Smooth muscle cell (in vitro differentiated cells): ENCODE results near the gene TPCN2. TPM values are rescaled to one million over a fixed set of nuclear protein-coding genes. Genes with fewer than 3 reads are reported as not detected.

Experiments used
- DNase-seq: peaks from one replicate; lab custom pipeline; 2025; ENCODE audit not compliant: unreplicated experiment; lab: John Stamatoyannopoulos, UW
- H2AFZ ChIP-seq: fragments of 200-600 bp; sonication (generic); 2 replicates; pipeline ENCODE4 v1.6.0; 2016; ENCODE audit warnings: antibody characterized with exemption, low read depth, mild to moderate bottlenecking
- H3F3A ChIP-seq: fragments of 200-600 bp; sonication (generic); 2 replicates; pipeline ENCODE4 v1.6.0; 2017; ENCODE audit warnings: antibody characterized with exemption, low read depth
- H3K27ac ChIP-seq: fragments of 200-600 bp; sonication (generic); 2 replicates; pipeline ENCODE4 v1.5.1; 2016; ENCODE audit warnings: low read depth, mild to moderate bottlenecking
- H3K27me3 ChIP-seq: fragments of 200-600 bp; sonication (generic); 2 replicates; pipeline ENCODE4 v1.6.1; 2016; ENCODE audit warnings: low read depth, mild to moderate bottlenecking
- H3K36me3 ChIP-seq: fragments of 200-600 bp; sonication (generic); 2 replicates; pipeline ENCODE4 v1.5.1; 2016; ENCODE audit warnings: low read depth
- H3K4me1 ChIP-seq: fragments of 200-600 bp; sonication (generic); 2 replicates; pipeline ENCODE4 v1.5.1; 2016; ENCODE audit warnings: low read depth
- H3K4me2 ChIP-seq: fragments of 200-600 bp; sonication (generic); 2 replicates; pipeline ENCODE4 v1.6.0; 2016; ENCODE audit warnings: mild to moderate bottlenecking
- H3K4me3 ChIP-seq: fragments of 200-600 bp; sonication (generic); 2 replicates; pipeline ENCODE4 v1.5.1; 2016; ENCODE audit warnings: mild to moderate bottlenecking
- H3K79me2 ChIP-seq: fragments of 200-600 bp; sonication (generic); 2 replicates; pipeline ENCODE4 v1.6.0; 2016; ENCODE audit warnings: low read depth, mild to moderate bottlenecking
- H3K9ac ChIP-seq: fragments of 200-600 bp; sonication (generic); 2 replicates; pipeline ENCODE4 v1.6.0; 2016; ENCODE audit warnings: low read depth
- H3K9me3 ChIP-seq: fragments of 200-600 bp; sonication (generic); replicated peaks from 2 replicates; pipeline ENCODE4 v1.5.1; 2016; ENCODE audit warnings: low read depth
- H4K20me1 ChIP-seq: fragments of 200-600 bp; sonication (generic); 2 replicates; pipeline ENCODE4 v1.6.0; 2016; ENCODE audit warnings: low read depth
- WGBS: methylation state at CpG from one replicate; pipeline ENCODE4 v1.1.7; 2016; ENCODE audit warnings: low lambda C conversion rate; 5-methylcytosine and 5-hydroxymethylcytosine counted together
- polyA plus RNA-seq: library from polyadenylated mRNA; unstranded; fragments of >200 nt; fragmentation: Nextera tagmentation; extraction: Ambion mirVana; gene quantifications from 2 replicates; pipeline ENCODE4 v1.2.1, GENCODE V29; 2016
- total RNA-seq: library from RNA; depleted of rRNA; stranded (reverse); fragments of >200 nt; gene quantifications from 2 replicates; pipeline ENCODE4 v1.2.3, GENCODE V29; 2014
- TF ChIP-seq, protein P1 (sequence below): fragments of 200-600 bp; sonication (generic); IDR thresholded peaks from 2 replicates; pipeline ENCODE4 v1.5.1; 2017; ENCODE audit warnings: borderline replicate concordance, mild to moderate bottlenecking, antibody characterized with exemption; ENCODE audit not compliant: insufficient read depth, poor library complexity, severe bottlenecking

Gene TPCN2
- total and polyA plus RNA-seq, 2 experiments from 2014 or later: 7.4 to 10.5 TPM

DNA sequence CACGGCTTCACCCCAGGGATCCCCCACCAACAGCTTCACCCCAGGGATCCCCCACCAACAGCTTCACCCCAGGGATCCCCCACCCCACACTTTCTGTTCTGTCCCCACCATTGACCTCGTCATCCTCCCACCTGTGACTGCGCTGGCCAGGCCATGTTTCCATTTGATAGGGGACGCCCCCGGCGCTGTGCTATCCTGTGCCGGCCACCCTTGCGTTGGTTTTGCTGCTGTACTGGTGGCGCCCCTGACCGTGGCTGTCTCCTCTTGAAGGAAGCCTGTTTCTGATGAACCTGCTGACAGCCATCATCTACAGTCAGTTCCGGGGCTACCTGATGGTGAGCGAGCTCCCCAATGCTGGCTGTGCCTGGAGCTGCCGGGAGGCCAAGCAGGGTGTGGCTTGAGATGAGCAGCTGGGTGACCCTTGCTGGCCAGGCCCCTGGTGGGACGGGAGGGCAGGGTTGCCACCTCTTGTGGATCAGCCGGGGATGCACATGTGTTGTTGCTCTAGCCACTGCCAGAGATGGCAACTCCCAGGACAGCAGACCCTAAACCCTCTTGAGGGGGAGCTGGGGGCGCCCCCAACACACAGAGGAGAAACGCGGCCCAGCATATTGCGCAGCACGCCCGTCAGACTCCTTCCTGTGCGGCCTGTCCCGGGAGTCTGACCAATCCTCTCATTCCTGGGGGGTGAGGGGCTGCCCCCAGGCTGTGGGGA, 22.5 kb downstream of the TPCN2 start:
- Histone ChIP-seq H3K4me2 (no peak overlapping the region), H3K27me3 (no peaks in the 10 kb centered on the region), H3K4me3 (no peak overlapping the region), H3K9me3 (no peaks in the 10 kb centered on the region), H3K9ac (no peak overlapping the region), H4K20me1 (peaks cover 26% of the 10 kb centered on the region), H3K27ac (no peak overlapping the region), H3K36me3 (no peaks in the 10 kb centered on the region), H3K79me2 (peaks cover 3% of the 10 kb centered on the region), H3F3A (no peaks in the 10 kb centered on the region), H3K4me1 (no peaks in the 10 kb centered on the region), H2AFZ (no peak overlapping the region)
- TF ChIP-seq, protein P1, sequence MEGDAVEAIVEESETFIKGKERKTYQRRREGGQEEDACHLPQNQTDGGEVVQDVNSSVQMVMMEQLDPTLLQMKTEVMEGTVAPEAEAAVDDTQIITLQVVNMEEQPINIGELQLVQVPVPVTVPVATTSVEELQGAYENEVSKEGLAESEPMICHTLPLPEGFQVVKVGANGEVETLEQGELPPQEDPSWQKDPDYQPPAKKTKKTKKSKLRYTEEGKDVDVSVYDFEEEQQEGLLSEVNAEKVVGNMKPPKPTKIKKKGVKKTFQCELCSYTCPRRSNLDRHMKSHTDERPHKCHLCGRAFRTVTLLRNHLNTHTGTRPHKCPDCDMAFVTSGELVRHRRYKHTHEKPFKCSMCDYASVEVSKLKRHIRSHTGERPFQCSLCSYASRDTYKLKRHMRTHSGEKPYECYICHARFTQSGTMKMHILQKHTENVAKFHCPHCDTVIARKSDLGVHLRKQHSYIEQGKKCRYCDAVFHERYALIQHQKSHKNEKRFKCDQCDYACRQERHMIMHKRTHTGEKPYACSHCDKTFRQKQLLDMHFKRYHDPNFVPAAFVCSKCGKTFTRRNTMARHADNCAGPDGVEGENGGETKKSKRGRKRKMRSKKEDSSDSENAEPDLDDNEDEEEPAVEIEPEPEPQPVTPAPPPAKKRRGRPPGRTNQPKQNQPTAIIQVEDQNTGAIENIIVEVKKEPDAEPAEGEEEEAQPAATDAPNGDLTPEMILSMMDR: no peak
- no peak for DNase-seq
- WGBS: 97% methylated on average over 23 of the region's 23 CpGs

DNA sequence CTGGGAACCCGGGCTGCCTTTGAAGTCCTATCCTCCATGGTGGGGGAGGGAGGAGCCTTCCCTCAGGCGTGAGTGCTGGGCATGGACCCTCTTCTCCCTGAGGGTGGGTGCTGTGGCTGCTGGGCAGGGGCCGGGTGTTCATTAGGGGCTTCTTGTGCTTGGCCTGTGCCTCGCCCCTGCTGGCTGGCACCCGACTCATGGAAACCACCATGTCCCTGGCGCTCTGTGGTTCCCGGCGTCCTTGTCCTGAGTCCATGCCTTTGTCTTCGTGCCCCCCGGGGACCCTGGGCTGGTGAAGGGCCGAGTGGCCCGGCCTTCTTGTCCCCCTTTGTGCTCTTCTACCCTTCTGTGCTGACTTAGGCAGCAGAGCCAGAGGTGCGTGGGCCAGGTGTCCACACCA, 23.2 kb downstream of the TPCN2 start:
- Histone ChIP-seq H3K9me3 (no peaks in the 10 kb centered on the region), H3K9ac (no peak overlapping the region), H3K27ac (no peak overlapping the region), H2AFZ (no peak overlapping the region), H3K36me3 (no peaks in the 10 kb centered on the region), H3K27me3 (no peaks in the 10 kb centered on the region), H3K4me2 (no peak overlapping the region), H3F3A (no peaks in the 10 kb centered on the region), H3K4me3 (no peak overlapping the region), H4K20me1 (peaks cover 19% of the 10 kb centered on the region), H3K79me2 (no peaks in the 10 kb centered on the region), H3K4me1 (no peaks in the 10 kb centered on the region)
- TF ChIP-seq, protein P1: no peak
- DNase-seq: no peak
- 87% methylated on average over 13 of the region's 13 CpGs for WGBS

DNA sequence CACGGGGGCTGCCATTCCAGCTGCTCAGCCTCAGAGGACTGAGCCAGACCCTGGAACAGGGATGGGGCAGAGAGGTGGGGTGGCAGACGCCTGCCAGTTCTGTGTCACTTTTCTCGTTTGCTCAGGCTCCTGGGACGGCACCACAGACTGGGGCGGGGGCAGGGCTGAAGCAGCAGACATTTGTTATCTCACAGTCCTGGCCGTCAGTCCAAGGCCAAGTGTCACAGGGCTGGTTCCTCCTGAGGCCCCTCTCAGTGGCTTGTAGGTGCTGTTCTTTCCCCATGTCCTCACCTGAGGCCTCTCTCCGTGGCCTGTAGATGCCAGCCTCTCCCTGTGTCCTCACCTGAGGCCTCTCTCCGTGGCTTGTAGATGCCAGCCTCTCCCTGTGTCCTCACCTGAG, 24.7 kb downstream of the TPCN2 start:
- H3K27me3 ChIP-seq: no peaks in the 10 kb centered on the region
- WGBS: 76% methylated on average over 8 of the region's 8 CpGs
- H3K4me1 ChIP-seq: no peaks in the 10 kb centered on the region
- TF ChIP-seq, protein P1: no peak
- no peak overlapping the region for H3K4me3 ChIP-seq
- no peaks in the 10 kb centered on the region for H3F3A ChIP-seq
- H2AFZ ChIP-seq: no peak overlapping the region
- H3K9me3 ChIP-seq: no peaks in the 10 kb centered on the region
- DNase-seq: no peak
- H3K9ac ChIP-seq: no peak overlapping the region
- H3K79me2 ChIP-seq: no peaks in the 10 kb centered on the region
- peaks cover 13% of the 10 kb centered on the region for H4K20me1 ChIP-seq
- H3K36me3 ChIP-seq: no peaks in the 10 kb centered on the region
- H3K27ac ChIP-seq: no peak overlapping the region
- H3K4me2 ChIP-seq: no peak overlapping the region
